GM18907 (cell line): ENCODE measurements around the gene PGBD5.

Experiments used
- ATAC-seq: cut with Tn5 transposase; IDR thresholded peaks from one replicate; pipeline ENCODE4 v1.9.1; 2021; ENCODE audit warnings: mild to moderate bottlenecking, moderate library complexity; ENCODE audit not compliant: unreplicated experiment

The PGBD5 gene

DNA sequence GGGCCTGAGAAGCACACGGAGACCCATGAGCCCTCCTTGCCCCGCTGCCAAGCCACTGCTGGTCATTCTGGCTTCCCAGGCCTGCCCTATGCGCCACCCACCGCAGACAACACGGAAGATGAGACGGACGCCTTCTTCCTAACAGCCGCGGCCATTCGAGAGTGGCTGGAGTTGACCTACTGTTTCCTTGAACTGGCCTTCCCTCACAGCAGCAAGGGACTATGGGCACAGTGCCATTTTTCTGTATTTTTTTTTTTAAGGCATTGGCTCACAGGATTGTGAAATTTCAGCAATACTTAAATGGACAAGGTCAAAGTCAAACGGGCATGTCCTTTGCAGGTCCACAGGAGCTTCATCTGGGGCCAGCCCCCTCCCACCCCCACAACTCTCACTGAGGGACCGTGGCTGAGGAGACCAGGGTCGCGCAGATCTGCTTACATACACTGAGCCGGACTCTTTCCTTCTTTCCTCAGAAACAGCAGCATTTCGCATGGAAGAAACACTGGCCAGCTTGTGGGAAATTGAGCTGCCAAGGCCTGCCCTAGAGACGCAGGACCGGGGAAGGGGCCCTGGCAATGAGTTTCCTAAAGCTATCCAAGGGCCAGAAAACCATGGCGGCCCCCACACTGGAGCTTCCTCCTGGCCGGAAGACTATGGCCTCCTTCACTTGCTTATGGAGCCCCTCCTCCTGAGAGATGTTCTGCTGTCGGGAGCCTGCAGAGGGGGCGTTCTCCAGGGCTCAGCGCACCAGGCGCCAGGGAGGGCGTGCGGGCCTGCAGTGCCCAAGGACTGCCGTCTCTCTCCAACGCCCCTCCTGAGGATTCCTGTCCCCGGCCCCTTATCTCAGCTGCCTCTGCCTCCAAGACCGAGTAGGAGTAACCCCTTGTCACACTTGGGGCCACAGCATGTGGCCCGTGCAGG, 98.9 kb downstream of the PGBD5 start:
- ATAC-seq, result no peak

GRCh38 chr1:230323686-230324085, 102.4 kb downstream of the PGBD5 start:
- no peak for ATAC-seq

DNA sequence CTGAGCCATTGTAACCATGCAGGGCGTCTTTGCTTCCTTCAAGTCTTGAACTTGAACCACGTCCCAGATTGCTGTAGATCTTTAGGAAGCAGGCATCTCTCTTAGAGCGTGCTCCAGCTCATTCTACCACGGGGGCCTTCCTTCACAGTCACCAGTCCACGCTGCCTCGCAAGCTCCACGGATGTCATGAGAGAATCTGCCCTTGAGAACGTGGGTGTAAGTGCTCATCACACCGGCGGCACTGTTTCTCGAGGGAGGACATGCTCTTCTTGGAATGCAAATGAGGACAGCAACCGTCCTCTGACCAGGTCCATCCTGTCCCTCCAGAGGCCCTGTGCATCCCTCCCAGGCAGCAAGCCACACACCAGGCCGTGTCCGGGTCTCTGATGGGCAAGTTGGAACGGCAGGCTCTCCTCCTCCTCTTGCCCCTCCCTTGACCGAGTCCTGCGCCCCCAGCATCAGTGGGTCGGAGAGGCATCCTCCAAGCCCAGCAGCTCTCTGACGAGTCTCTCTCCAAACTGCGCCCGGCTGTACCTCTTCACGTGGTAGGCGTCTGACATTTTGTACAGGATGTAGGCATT, 103.1 kb downstream of the PGBD5 start:
- ATAC-seq, result no peak

- no peak for ATAC-seq
These were observed 103.7 kb downstream of the PGBD5 start for GRCh38 chr1:230322421-230322756.

GRCh38 chr1:230321741-230322420, 104.3 kb downstream of the PGBD5 start:
- no peak for ATAC-seq

DNA sequence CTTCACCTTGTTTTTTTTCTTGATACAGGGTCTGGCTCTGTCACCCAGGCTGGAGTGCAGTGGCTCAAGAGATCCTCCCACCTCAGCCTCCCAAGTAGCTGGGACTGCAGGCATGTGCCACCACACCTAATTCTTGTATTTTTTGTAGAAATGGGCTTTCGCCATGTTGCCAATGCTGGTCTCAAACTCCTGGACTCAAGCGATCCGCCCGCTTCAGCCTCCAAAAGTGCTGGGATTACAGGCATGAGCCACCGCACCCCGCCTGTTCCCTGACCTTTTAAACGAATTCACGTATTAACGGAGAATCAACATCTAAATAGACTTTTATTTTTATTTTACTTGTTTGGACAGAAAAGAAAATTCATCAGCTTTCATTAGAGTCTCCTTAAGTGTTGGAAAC, 104.8 kb downstream of the PGBD5 start:
- no peak for ATAC-seq

GRCh38 chr1:230320804-230321203, 105.3 kb downstream of the PGBD5 start:
- ATAC-seq, result no peak

DNA sequence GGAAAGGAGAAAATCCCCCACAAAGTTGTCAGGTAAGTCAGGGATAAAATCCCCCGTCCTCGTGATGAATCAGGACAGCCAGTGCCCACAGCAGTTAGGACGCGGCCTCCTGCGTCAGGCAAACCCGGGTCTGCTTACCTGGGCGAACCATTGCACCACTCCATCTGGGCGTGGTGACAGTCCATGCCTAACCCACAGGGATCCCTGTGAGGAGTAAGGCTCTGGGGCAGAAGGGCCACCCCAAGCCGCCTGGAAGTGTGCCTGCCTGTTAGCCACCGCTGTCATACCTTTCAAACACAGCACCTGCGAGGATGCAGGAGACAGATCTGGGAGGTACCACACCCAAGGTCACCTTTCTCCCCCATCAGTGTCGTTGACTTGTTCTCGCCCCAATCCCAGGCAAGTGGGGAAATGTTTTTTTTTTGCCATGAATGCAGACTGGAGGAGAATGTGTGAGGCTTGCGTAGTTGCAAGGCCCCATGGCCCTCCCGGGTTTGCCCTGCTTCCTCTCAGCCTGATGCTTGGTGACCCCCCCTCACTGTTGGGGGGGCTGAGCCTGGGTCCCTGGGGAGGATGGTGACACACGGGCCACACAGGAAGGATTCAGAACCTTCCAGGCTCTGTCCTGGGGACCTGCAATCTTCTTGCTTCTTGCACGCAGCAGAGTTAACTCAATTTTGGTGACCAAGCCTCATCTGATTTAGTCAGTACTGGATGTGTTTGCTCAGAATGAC, 107.0 kb downstream of the PGBD5 start:
- ATAC-seq, result no peak

GRCh38 chr1:230317823-230318819, 108.0 kb downstream of the PGBD5 start:
- no peak for ATAC-seq

DNA sequence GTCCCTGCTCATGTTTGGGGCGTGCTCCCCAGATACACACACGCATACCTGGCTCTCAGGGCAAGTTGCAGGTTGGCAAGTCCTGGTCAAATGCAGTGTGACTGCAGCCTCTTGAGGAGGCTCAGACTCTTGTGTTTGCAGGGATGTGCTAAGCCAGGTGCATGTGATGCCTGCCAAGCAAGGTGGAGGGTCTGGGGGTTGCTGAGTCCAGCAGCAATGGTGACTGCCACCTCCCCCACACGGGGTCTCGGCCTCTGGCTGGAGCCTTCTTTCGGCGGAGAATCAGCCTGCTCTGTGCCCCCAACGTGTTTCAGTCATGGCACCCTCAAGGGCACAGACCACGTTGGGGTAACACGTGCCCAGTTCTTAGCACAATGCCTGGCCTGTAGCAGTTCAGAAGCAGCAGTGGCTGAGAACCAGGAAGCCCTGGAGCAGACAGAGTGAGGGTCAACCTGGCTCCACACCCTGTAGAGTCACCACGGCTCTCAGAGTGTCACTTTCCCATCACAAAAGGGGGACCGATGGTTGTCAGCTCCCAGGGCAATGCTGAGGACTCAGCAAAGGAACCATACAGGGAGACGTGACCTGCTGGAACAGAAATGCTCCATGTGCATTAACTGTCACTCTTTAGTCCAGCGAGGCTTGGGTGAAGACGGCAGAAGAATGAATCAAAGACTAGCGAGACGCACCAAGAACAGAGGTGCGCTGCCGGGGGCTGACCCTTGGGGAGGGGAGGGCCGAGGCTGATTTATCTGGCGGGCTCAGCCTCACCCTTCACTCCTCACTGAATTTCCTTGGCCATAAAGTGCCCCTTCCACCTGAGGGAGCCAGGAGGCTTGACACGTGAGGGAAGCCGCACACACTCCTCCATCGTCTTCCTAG, 109.0 kb downstream of the PGBD5 start:
- ATAC-seq, result no peak

DNA sequence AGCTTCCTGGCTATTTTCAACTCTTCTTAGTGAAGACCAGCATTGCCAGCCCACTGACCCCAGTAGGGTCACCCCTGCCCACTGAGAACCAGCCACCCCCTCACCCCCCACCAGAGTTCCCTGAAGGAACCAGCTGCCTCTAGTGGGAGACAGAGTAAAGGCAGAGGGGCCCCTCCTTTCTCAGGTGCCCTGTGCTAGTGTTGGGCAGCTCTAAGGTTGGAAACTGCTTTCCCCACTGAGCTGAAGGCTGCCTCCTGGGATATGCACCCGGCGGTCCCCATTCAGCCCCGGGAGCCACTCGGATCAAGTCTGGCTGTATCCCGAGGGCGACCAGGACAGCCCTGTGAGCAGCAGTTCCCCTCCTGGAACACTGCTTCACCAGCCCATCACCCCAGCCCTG, 111.0 kb downstream of the PGBD5 start:
- ATAC-seq, result no peak

GRCh38 chr1:230314142-230314470, 112.0 kb downstream of the PGBD5 start:
- no peak for ATAC-seq

DNA sequence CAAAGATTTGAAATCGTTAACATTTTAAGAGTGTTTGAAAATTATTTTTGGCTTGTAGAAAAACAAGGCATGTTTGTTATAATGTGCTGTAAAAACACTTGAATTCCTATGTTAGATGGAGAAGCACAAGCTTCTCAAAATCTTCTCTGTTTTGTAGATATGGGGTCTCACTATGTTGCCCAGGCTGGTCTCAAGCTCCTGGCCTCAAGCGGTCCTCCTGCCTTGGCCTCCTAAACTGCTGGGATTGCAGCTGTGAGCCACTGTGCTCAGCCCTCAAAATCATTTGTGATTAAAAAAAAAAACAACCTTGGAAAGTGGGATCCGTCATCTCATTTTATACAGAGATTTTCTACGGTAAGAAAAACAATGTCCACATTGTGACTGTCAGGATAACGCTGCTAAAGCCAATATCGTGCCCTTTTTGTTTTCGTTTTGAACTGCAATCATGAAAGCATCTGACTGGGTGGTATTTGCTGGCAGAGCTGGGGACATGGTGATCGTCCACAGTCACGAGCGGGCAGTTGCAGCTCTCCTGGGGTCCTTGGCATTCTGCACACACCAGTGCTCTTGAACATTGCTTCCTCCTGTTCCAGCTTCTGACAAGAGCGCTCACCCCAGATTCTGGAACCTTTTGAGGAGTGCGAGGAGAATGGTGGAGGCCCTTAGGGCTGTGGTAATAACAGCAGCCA, 112.5 kb downstream of the PGBD5 start:
- no peak for ATAC-seq

GRCh38 chr1:230312676-230313075, 113.5 kb downstream of the PGBD5 start:
- ATAC-seq, result no peak

DNA sequence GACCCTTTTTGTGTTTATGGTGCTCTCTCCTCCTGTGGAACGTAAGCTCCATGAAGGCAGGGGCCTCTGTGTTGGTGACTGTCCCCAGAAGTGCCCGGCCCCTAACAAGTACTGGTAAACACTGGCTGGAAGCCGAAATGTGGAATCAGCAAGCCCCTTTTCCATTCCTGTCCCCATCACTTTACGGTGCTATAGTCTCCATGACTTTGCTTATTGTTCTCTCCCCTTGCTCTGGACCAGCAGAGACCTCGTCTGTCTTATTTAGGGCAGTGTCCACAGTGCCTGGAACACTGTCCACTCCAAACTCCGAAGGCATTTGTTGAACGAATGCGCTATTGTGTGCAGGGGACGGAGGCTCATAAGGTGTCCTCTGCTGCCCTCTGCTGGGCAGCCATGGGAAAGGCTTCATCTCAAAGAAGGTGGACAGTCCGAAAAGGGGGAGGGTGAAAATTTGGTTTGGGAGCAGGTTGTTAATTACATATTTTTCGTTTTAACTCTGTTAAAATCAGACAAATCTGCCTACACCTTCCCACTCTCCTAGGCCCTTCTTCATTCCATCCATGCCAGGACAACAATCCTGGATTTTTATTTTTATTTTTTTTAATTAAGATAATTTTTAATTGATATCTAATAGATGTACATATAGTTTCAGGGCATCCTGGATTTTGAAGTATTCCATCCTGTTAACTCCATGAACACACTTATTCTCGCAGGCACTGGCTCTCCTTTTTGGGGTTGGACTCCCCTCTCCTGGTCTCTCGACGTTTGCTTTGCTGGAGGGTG, 115.6 kb downstream of the PGBD5 start:
- ATAC-seq, result peak; percentile 49

DNA sequence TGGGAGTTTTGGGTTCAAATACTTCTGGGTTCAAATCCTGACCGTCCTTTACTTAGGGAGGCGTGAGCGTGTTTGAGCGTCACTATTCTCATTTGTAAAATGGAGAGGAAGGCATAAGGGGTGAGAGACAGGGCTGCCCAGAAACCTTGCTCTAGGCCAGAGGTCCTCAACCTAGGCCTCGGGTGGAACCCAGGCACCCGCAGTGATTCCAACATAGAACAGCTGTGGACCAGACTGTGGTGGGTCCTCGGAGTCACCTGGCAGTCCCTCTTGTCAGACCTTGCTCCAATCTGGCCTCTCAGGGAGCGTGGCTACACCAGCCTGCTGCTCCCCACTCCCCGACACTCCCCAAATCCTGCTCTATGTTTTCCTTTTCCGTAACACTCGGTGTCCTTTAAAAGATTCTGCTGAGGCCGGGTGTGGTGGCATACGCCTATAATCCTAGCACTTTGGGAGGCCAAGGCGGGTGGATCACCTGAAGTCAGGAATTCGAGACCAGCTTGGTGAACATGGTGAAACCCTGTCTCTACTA, 116.4 kb downstream of the PGBD5 start:
- no peak for ATAC-seq

- no peak for ATAC-seq
These were observed 117.3 kb downstream of the PGBD5 start for GRCh38 chr1:230308821-230309220.

DNA sequence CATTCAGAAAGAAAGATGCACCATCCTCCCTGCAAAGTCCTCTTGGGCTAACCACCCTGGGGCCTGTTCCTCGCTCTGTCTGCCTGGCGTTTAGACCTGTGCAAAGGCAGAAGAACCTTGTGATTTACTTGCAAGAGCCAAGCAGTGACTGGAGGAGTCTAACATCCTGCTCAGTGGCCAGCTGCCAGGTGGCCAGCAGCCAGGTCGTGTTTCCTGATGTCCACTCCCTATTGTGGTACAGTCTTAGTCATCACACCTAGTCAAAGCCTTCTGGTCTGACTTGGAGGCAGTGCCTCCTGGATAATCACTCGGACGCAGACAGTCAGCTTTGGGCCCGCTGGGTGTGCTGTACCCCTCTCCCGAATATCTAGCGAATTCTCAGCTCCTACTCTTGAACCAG, 118.1 kb downstream of the PGBD5 start:
- no peak for ATAC-seq
